GM10847 (cell line): ENCODE measurements around the gene MEGF6.

Source experiments
- POLR2A ChIP-seq: IDR thresholded peaks from 2 replicates; pipeline ENCODE4 v1.6.1; 2011; ENCODE audit not compliant: insufficient read length; ENCODE audit errors: extremely low read depth

Gene MEGF6

GRCh38 chr1:3584915-3585314, 26.4 kb downstream of the MEGF6 start:
- no peak for TF ChIP-seq POLR2A

GRCh38 chr1:3581296-3582036, 29.8 kb downstream of the MEGF6 start:
- no peak for TF ChIP-seq POLR2A

GRCh38 chr1:3580231-3580630, 31.1 kb downstream of the MEGF6 start:
- no peak for TF ChIP-seq POLR2A

GRCh38 chr1:3579626-3580025, 31.7 kb downstream of the MEGF6 start:
- no peak for TF ChIP-seq POLR2A

GRCh38 chr1:3578906-3579305, 32.4 kb downstream of the MEGF6 start:
- TF ChIP-seq POLR2A, result no peak

GRCh38 chr1:3578433-3578805, 32.9 kb downstream of the MEGF6 start:
- no peak for TF ChIP-seq POLR2A

- no peak for TF ChIP-seq POLR2A
Measured at GRCh38 chr1:3577711-3578432, 33.4 kb downstream of the MEGF6 start.

GRCh38 chr1:3577300-3577699, 34.0 kb downstream of the MEGF6 start:
- no peak for TF ChIP-seq POLR2A

- no peak for TF ChIP-seq POLR2A
Measured at GRCh38 chr1:3575993-3576392, 35.3 kb downstream of the MEGF6 start.

GRCh38 chr1:3573500-3573899, 37.8 kb downstream of the MEGF6 start:
- no peak for TF ChIP-seq POLR2A

GRCh38 chr1:3571263-3571662, 40.0 kb downstream of the MEGF6 start:
- no peak for TF ChIP-seq POLR2A

GRCh38 chr1:3570066-3570986, 41.0 kb downstream of the MEGF6 start:
- no peak for TF ChIP-seq POLR2A

GRCh38 chr1:3569436-3569835, 41.9 kb downstream of the MEGF6 start:
- no peak for TF ChIP-seq POLR2A

- TF ChIP-seq POLR2A, result no peak
Measured at GRCh38 chr1:3568815-3569435, 42.4 kb downstream of the MEGF6 start.
